ENCODE measurements around the gene MROH7. TPM values are rescaled to one million over a fixed set of nuclear protein-coding genes. Genes with fewer than 3 reads are reported as not detected.

MROH7 gene
- total and polyA plus RNA-seq, 9 of the 15 experiments (the other 6 are each of a cell fraction or from before 2014, with no cell fraction given), result not detected

GRCh38 chr1:54709547-54710292 is 68.1 kb downstream of the MROH7 start:
- CTCF ChIA-PET (ENCODE audit: low intra/inter-chr PET ratio), result no interaction called here
- FAIRE-seq, result no peak
- intact Hi-C loops (cut with micrococcal nuclease), result no loop called here

GRCh38 chr1:54710434-54710833 is 68.8 kb downstream of the MROH7 start:
- intact Hi-C loops (cut with micrococcal nuclease) (no loop called here), in situ Hi-C loops (cut with MboI) (no loop called here)
- FAIRE-seq (no peak), ATAC-seq (no peak), DNase-seq (ENCODE audit: extremely low read depth in 1 of 4, low spot score in 3 of 4) (no peak)
- 0% methylated on average over 3 of the region's 3 CpGs for WGBS (ENCODE audit: insufficient coverage, low coverage, missing lambda C conversion rate)
- Histone ChIP-seq H3K4me2 (ENCODE audit: insufficient read depth, low read length) (no peak overlapping the region), H3K9ac (ENCODE audit: insufficient read depth in 1 of 2, low read depth in 2 of 2, low read length in 2 of 2) (no peak overlapping the region), H3K79me2 (ENCODE audit: control insufficient read depth, insufficient read depth, low read length) (no peaks in the 10 kb centered on the region), H3K9me3 (replicated peaks; ENCODE audit: control insufficient read depth, insufficient read depth, low read depth, low read length) (no peaks in the 10 kb centered on the region), H4K20me1 (replicated peaks; ENCODE audit: control insufficient read depth, insufficient read depth, low read length) (peaks cover 10% of the 10 kb centered on the region), H3K9me1 (ENCODE audit: control insufficient read depth, insufficient read depth, low read length) (no peaks in the 10 kb centered on the region), H2AFZ (ENCODE audit: low read depth, low read length) (no peak overlapping the region), H3K4me3 (no peak overlapping the region), H3K36me3 (ENCODE audit: control insufficient read depth, insufficient read depth, low read length) (no peaks in the 10 kb centered on the region), H3K4me1 (replicated peaks in 1 of 2; ENCODE audit: control insufficient read depth in 2 of 2, insufficient read depth in 2 of 2, low read length in 2 of 2) (peaks cover 0 to 3% of the 10 kb centered on the region in 2 experiments; a peak in 3 of 5 replicates), H3K27me3 (ENCODE audit: control insufficient read depth in 2 of 2, insufficient read depth in 2 of 2, low read length in 2 of 2) (peaks cover 20 to 46% of the 10 kb centered on the region in 2 experiments), H3K27ac (ENCODE audit: extremely low read depth, low read depth, low read length) (no peak overlapping the region)
- POLR2A ChIA-PET, result no interaction called here
- no TSS peak for BruUV-seq (replicated peaks)
- CTCF ChIA-PET (ENCODE audit: low intra/inter-chr PET ratio), result no interaction called here
- TF ChIP-seq BMI1 (IDR thresholded peaks at IDR 0.05; ENCODE audit: low read length), result no peak
- no peak for TF ChIP-seq L3MBTL2 (IDR thresholded peaks at IDR 0.05)
- no peak for TF ChIP-seq MLX (CRISPR knock-in tag; conservative IDR thresholded peaks at IDR 0.05)
- no peak for TF ChIP-seq KAT7 (CRISPR knock-in tag; IDR thresholded peaks at IDR 0.05; ENCODE audit: borderline replicate concordance)

More at GRCh38 chr1:54709547-54710292, 68.1 kb downstream of the MROH7 start:
- TF ChIP-seq ZFP36 (IDR thresholded peaks at IDR 0.05; ENCODE audit: low read depth, low read length, partially characterized antibody) (peak; percentile 98), SMARCA5 (IDR thresholded peaks at IDR 0.05) (0 out of 2 replicates have a peak, but pooled peaks have one; percentile 29), ATF1 (CRISPR knock-in tag; IDR thresholded peaks at IDR 0.05) (no peak), ATF1 (tag; IDR thresholded peaks at IDR 0.05) (no peak), RBM25 (IDR thresholded peaks at IDR 0.05; ENCODE audit: low read depth, low read length, severe bottlenecking) (peak; percentile 41), BCOR (IDR thresholded peaks at IDR 0.05) (peak; percentile 62), TAF9B (IDR thresholded peaks at IDR 0.05; ENCODE audit: partially characterized antibody) (no peak), ZNF436 (CRISPR knock-in tag; IDR thresholded peaks at IDR 0.05) (peak; percentile 75; the same call in 1 of the 2 replicates)
- H3K4me1 ChIP-seq (replicated peaks in 1 of 2; ENCODE audit: control insufficient read depth in 2 of 2, insufficient read depth in 2 of 2, low read length in 2 of 2), result no peaks in the 10 kb centered on the region; a peak in 1 of 5 replicates
- DNase-seq (ENCODE audit: extremely low read depth in 1 of 4, low spot score in 3 of 4), result no peak
- 1% methylated on average over 8 of the region's 8 CpGs for WGBS (ENCODE audit: insufficient coverage, low coverage, missing lambda C conversion rate)
- no peak for ATAC-seq
- POLR2A ChIA-PET, result no interaction called here
- BruUV-seq (replicated peaks), result no TSS peak
- H3K36me3 ChIP-seq (ENCODE audit: control insufficient read depth, insufficient read depth, low read length), result no peaks in the 10 kb centered on the region
- H3K9ac ChIP-seq (ENCODE audit: insufficient read depth in 1 of 2, low read depth in 2 of 2, low read length in 2 of 2), result no peak overlapping the region
- no peaks in the 10 kb centered on the region for H3K9me1 ChIP-seq (ENCODE audit: control insufficient read depth, insufficient read depth, low read length)
- no peak overlapping the region for H3K4me3 ChIP-seq
- no peak overlapping the region for H3K27ac ChIP-seq (ENCODE audit: extremely low read depth, low read depth, low read length)
- no peak overlapping the region for H2AFZ ChIP-seq (ENCODE audit: low read depth, low read length)
- in situ Hi-C loops (cut with MboI), result no loop called here
- peaks cover 20 to 49% of the 10 kb centered on the region in 2 experiments for H3K27me3 ChIP-seq (ENCODE audit: control insufficient read depth in 2 of 2, insufficient read depth in 2 of 2, low read length in 2 of 2)
- no peak overlapping the region for H3K4me2 ChIP-seq (ENCODE audit: insufficient read depth, low read length)
- no peaks in the 10 kb centered on the region for H3K79me2 ChIP-seq (ENCODE audit: control insufficient read depth, insufficient read depth, low read length)
- H3K9me3 ChIP-seq (replicated peaks; ENCODE audit: control insufficient read depth, insufficient read depth, low read depth, low read length), result no peaks in the 10 kb centered on the region
- peaks cover 10% of the 10 kb centered on the region for H4K20me1 ChIP-seq (replicated peaks; ENCODE audit: control insufficient read depth, insufficient read depth, low read length)
